Nephron (organoid): ENCODE data around the gene RAB31.

Source experiments
- H3K27ac Mint-ChIP-seq, 3 experiments: 2 replicates each; pipeline ENCODE4 v1.8.0; 2020; ENCODE audit warnings: mixed read lengths in 3 of 3, mild to moderate bottlenecking in 2 of 3, moderate library complexity in 1 of 3
- H3K27me3 Mint-ChIP-seq: 2 replicates; pipeline ENCODE4 v1.8.0; 2021; ENCODE audit warnings: low read depth, mild to moderate bottlenecking, moderate library complexity, mixed read lengths
- H3K36me3 Mint-ChIP-seq: 2 replicates; pipeline ENCODE4 v1.8.0; 2020; ENCODE audit warnings: low read depth, mixed read lengths
- H3K4me1 Mint-ChIP-seq: 2 replicates; pipeline ENCODE4 v1.8.0; 2020; ENCODE audit warnings: mixed read lengths
- H3K4me3 Mint-ChIP-seq, 3 experiments: 2 replicates each; pipeline ENCODE4 v1.8.0; 2020; ENCODE audit warnings: mild to moderate bottlenecking in 3 of 3, mixed read lengths in 3 of 3, moderate library complexity in 2 of 3
- H3K9me3 Mint-ChIP-seq: 2 replicates; pipeline ENCODE4 v1.8.0; 2020; ENCODE audit warnings: mixed read lengths
- CTCF ChIP-seq, 3 experiments: fragments of 200-600 bp; sonication (generic); IDR thresholded peaks; one replicate each; pipeline ENCODE4 v1.5.0; 2021; ENCODE audit warnings: antibody characterized with exemption in 3 of 3; ENCODE audit not compliant: unreplicated experiment in 3 of 3

Gene RAB31

DNA sequence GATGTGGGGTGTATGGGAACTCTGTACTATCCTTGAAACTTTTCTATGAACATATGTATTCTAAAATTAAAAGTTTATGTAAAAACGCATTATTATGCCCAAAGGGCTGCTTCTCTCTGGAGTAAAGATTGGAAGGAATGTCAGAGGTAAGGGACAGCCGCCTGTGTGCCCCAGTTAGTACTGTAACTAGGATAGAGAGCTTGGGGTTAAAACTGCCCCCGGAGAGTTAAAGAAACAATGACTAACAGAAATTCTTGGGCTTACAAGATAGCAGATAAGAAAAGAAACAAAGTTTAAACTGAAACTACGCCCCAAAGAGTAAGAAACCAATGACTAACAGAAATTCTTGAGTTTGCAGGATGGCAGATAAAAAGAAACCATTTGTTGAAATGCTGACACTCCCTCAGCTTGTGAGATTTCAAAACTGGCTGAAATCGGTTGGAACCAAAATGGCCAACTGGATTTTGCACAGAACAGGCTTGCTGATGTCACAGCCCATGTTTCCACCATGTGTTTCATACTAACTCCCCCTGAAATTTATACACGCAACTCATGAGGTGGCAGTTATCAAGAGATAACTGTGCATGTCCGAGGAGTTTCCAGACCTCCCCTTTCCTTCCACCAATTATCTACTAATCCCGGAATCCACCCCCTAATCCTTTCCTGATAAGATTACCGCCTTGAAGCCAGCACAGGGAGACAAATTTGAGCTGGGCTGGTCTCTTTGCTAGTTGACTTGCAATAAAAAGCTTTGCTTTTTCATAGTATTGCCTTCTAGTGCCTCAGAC, 169.0 kb downstream of the RAB31 start:
- Mint-ChIP-seq H3K4me3 (peak overlapping the region in 2 of 3 experiments; percentile 22 to 31), H3K36me3 (no peaks in the 10 kb centered on the region), H3K4me1 (peaks cover 10% of the 10 kb centered on the region), H3K9me3 (no peaks in the 10 kb centered on the region), H3K27me3 (no peaks in the 10 kb centered on the region), H3K27ac (peak overlapping the region; percentile 15 to 86 (median 85))
- TF ChIP-seq CTCF (IDR thresholded peaks at IDR 0.05; ENCODE audit: unreplicated experiment in 3 of 3) = no peak

DNA sequence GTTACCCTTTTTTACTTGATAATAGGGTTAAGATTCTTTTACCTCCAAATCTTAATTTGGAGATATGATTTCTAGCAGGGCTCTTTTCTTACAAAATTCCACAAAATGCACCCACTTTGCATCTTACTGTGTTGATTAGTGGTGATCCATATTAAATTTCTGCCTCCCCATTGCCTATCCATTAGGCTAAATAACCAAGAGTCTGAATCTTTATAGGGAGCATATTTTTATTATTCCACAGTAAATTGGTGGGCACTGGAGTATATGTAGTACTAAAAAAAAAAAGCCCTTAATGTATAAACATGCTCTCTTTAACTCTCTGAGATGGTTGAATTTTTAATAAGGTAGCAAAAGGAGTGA, 169.5 kb downstream of the RAB31 start:
- no peaks in the 10 kb centered on the region for H3K27me3 Mint-ChIP-seq
- no peaks in the 10 kb centered on the region for H3K9me3 Mint-ChIP-seq
- H3K4me3 Mint-ChIP-seq = no peak overlapping the region
- H3K36me3 Mint-ChIP-seq = no peaks in the 10 kb centered on the region
- H3K4me1 Mint-ChIP-seq = peaks cover 10% of the 10 kb centered on the region
- peak overlapping the region; percentile 15 to 86 (median 85) for H3K27ac Mint-ChIP-seq
- TF ChIP-seq CTCF (IDR thresholded peaks at IDR 0.05; ENCODE audit: unreplicated experiment in 3 of 3) = no peak

GRCh38 chr18:9878095-9878494, 170.0 kb downstream of the RAB31 start:
- no peaks in the 10 kb centered on the region for H3K27me3 Mint-ChIP-seq
- H3K4me3 Mint-ChIP-seq = no peak overlapping the region
- H3K27ac Mint-ChIP-seq = no peak overlapping the region
- H3K4me1 Mint-ChIP-seq = peaks cover 10% of the 10 kb centered on the region
- H3K9me3 Mint-ChIP-seq = no peaks in the 10 kb centered on the region
- no peak for TF ChIP-seq CTCF (IDR thresholded peaks at IDR 0.05; ENCODE audit: unreplicated experiment in 3 of 3)
- H3K36me3 Mint-ChIP-seq = no peaks in the 10 kb centered on the region

- H3K27ac Mint-ChIP-seq = no peak overlapping the region
- H3K4me1 Mint-ChIP-seq = peaks cover 10% of the 10 kb centered on the region
- H3K36me3 Mint-ChIP-seq = no peaks in the 10 kb centered on the region
- no peak for TF ChIP-seq CTCF (IDR thresholded peaks at IDR 0.05; ENCODE audit: unreplicated experiment in 3 of 3)
- no peaks in the 10 kb centered on the region for H3K27me3 Mint-ChIP-seq
- no peaks in the 10 kb centered on the region for H3K9me3 Mint-ChIP-seq
- no peak overlapping the region for H3K4me3 Mint-ChIP-seq
These were observed 170.7 kb downstream of the RAB31 start for GRCh38 chr18:9878783-9879242.

DNA sequence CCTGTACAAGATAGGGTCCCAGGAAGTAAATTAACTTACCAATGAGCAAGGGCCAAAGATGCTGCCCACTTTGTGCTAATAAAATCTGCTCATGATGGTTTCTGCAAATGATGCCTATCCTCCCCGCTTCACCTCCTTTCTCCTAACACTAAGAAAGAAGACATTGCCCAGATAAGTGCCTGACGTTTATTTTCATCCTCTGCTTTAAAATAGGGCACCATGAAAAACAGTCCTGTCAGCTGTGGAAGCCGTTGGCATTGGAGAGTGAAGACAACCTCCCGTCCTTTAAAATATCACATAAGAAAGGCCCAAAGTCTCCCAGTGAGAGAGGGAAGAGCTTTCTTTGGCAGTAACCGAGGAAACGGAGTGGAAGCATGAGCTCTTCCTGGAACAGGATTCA, 176.0 kb downstream of the RAB31 start:
- Mint-ChIP-seq H3K27me3 (no peaks in the 10 kb centered on the region), H3K36me3 (no peaks in the 10 kb centered on the region), H3K4me1 (no peaks in the 10 kb centered on the region), H3K9me3 (no peaks in the 10 kb centered on the region), H3K4me3 (no peak overlapping the region), H3K27ac (no peak overlapping the region)
- no peak for TF ChIP-seq CTCF (IDR thresholded peaks at IDR 0.05; ENCODE audit: unreplicated experiment in 3 of 3)
